ENCODE measurements around the gene ADARB1.

The ADARB1 gene

DNA sequence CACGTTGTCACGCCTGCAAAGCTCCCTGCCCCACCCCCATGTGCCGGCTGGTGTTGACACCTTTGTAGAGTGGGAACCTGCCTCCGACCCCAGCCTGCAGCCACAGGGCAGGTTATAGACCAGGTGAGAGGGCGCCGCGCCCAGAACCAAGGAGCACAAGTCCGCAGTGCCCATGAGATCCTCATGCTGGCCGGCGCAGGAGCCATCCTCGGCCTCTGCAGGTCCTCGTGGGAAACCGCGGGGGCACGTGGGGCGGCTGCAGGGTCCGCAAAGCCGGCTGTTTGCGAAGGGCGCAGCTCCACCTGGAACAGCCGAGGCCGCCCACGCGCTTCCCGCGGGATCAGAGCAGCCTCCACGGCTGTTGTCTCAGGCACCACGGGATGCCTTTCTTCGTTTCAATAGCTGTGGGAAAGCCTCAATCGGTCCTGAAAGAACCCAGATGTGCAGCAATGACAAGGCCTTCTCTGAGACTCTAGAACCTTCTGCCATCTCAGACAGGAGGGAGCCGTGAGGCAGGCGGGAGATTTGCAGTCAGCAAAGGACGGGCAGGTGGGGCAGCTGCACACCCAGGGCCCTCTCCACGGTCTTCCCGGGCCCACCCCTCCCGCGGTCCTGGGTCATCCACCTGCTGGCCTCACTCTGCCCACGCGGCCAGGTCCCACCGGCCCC is 183.4 kb downstream of the ADARB1 start:
- no peak for DNase-seq

DNA sequence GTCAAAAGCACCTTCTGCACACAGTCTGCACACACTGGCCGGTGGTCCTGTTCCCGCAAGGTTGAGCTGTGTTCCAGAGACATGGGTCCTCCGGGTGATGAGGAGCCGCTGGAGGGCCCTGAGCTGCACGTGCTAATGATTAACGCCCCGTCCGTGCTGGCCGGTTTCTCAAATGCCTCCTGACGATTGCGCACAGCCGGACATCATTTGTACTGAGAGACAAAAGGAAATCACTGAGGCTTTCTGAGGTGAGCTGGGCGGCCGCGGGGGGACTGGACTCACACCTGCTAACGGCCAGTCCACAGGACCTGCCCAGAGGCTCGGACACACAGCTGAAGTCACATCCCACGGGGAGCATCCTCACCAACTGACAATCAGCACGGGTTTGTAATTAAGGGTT is 184.1 kb downstream of the ADARB1 start:
- no peak for DNase-seq

DNA sequence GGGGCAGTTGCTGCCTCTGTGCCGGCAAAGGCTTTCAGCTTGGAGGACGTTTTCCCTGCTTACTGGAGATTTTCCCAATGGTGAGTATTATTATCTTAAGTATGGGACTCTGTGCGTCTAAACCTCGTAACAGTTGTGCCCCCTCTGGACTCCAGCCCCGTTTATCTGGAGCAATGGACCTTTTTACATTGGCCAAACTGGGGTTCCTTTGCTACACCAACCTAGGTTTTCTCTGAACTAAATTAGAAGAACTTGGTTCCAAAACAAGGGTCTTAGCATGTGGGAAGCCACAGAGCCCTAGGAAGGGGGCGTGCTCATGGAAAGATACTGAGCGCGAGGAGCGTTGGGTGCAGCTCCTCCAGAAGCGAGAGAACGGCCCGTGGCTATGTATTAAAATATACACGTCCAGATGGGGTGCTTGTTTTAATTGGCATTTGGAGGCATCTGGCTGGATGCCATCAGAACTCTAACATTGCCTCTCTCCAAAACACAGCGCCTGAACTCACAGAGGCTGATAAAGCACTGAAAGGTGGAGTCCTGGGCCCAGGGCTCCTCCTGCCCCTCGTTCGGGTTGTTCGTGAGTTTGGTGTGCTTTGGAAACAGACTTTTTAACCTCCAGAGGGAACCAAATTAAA is 184.9 kb downstream of the ADARB1 start:
- DNase-seq = no peak

DNA sequence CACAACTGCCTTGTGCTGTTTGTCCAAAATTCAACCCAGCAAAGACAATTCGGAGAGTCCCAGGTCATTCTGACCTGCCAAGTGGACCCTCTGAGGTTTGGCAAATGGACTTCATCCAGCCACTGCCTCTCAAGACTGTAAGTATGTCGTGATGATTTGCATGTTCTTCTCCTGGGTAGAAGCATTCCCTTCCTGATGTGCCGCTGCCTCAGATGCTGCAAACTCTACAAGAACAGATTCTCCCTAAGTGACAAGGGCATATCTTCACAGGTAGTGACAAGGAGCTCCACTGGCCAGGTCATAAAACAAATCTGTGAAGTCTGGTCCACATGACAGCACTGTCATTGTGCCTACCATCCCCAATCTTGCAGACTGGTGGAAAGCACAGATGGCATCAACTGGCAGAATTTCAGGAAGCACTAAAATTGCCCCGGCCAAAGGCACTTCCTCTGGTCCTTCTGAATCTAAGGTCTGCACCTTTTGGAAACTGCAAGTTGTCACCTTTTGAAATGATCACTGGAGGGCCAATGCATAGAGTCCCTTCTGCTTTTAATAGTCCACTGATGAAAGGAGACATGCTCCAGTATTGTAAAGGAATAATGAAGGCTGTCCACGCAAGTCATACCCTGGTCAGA is 185.9 kb downstream of the ADARB1 start:
- no peak for DNase-seq

DNA sequence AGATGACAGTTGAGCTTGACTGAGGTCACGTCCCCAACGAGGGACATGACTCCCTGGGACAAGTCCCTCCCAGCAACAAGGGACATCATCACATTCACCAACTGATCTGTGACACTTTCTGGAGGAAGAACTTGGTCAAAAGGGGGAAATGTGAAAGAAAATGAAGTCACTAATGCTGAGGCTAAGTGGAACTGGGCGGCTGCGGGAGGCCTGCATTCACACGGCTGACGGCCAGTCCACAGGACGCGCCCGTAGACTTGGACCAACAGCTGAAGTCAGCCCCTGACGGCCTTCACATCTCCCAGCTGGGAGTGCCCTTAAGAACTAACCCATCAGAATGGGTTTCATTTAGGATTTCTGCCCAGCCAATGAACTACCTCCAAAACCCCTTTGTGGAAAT is 186.7 kb downstream of the ADARB1 start:
- DNase-seq = no peak

DNA sequence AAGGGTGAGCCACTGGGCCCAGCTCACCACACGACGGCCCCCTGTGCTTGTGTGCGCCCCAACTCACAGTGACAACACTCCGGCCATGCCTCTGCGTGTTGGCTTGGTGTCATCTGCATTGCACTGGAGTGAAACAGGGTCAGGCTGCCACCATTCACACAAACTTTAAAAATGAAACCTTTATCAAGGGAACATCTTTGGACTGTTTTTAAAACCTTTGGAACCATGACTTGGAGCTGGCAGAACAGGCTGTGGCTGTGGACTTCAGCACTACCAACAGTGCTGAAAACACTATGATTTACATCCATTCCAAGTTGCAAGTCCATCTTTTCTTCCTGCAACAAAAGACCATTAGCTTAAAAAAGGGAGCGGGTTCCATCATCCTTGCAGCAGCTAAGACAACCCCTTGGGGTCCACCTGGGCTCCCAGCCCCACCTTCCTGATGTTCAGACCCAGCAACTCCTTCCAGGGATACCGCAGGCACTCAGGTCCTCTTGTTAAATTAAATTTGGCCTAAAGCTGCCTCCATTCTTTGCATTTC is 187.7 kb downstream of the ADARB1 start:
- no peak for DNase-seq

DNA sequence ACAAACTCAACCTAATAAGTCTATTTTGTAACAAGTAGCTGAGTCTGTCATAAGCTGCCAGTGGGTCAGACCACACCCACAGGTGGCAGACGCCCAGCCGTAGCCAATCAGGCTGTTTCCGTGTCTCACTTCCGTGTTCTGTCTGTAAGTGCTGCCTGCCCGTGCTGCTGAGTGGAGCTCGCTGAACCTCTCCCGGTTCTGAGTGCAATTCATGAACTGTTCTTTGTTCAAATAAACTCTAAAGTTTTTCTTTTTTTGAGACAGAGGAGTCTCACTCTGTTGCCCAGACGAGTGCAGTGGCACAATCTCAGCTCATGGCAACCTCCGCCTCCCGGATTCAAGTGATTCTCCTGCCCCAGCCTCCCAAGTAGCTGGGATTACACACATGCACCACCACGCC is 188.2 kb downstream of the ADARB1 start:
- no peak for DNase-seq

DNA sequence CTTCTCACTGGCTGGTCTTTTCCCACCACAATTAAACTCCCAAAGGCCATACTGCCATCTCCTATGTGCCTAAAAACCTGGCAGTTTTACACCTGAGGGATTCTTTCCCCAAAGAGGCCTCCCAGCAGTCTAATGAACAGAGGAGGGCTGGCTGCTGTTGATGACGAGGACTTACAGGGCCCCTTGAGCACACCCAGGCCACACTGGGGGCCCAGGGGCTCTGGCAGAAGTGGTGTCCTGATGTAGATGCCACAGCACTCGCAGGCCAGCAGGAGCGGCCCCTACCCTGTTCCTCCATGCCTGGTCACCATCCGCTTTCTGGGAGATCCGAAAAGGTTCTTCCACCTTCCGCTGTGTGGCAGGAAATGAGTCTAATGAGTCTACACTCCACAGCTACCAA is 189.2 kb downstream of the ADARB1 start:
- no peak for DNase-seq

DNA sequence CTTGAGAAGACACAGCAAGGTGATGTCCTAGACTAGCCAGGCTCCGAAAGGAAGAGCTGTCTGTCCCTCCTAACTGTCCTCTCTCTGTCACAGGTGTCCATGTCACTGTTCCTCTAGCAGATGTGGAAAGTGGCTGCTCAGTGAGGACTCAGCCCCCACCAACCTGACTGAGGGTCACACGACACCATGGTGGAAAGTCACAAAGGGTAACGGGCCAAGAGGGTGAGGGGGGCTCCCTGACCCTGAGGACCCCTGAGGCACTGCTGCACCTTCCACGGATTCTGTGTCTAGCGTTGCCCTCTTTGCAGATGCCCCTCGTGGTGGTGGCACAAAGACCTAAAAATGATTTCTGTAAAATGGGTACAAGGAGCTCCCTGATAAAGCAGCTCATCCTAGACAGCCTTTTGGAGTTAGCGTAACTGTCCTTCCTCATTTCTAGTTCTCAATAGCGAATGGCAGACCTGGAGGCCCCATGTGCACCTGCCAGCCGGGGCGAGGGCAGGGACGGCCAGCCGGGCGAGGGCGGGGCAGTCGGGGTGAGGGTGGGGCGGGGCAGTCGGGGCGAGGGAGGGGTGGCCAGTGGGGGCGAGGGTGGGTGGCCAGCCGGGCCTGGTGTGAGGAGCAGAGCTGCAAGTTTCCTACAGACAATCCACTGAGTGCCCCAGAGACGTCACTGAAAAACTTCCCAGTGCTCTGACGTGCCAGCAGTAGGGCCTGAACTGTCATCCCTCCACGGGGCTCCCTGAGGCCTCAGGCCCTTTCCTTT is 189.9 kb downstream of the ADARB1 start:
- DNase-seq = no peak

DNA sequence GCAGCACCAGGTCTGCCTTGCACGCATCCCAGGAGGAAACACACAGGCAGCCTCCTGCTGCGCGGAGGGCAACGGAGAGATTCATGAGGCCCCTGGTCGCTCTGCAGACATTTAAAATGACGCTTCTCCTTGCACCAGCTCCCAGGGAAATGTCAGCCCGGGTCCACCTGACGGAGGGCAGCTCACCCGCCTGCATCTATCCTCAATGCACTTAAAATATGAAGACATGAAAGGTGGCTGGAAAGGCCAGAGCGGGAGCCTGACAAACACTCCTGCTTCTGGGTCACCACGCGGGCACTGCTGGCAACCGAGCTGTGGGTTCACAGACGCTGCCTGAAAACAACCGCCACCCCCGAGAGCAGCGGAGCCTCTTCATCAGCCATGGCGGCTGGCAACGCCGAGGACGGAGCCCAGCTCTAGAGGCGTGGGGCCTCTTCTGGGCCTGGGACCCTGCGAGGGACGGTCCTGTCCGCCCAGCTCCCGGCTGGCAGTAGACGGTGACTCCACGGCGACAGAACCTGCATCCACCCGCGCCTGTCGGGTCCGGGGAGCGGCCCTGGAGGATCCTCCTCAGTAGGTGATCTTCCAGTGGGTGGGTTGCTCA is 190.6 kb downstream of the ADARB1 start:
- DNase-seq = no peak

DNA sequence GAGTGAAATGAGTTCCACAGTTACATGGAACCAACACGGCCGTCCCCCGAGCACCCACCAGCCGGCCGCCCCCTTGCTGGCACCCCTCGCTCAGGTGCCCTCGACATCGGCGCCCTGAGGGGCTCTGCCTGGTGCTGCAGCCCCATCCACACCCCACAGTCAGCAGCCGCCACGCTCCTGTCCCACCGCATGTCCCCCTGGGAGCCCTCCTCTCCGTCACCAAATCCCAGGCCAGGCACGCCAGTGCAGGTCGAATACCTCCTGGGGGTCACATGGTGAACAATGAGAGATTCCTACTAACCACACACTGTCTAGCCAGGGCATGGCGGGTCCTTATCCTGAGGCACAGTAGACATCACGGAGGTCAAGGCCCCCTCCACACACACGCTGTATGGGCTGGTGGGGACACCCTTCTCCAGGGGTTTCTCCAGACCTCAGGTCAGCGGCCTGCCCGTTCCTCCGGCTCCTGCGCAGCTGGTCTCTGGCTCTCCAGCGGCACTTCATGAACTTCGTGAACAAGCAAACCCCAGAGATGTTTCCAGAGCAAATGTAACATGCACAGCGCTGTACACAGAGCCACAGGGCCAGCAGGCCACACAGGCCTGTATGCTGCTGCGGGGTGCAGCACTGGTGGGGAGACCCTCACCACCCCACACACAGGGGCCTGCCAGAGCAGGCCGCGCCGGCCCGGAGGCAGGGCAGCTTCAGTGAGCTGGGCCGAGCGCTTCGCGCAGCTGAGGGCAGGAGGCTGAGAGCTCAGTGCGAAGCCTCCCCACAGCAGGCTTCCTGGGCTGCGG is 191.5 kb downstream of the ADARB1 start:
- DNase-seq = no peak

DNA sequence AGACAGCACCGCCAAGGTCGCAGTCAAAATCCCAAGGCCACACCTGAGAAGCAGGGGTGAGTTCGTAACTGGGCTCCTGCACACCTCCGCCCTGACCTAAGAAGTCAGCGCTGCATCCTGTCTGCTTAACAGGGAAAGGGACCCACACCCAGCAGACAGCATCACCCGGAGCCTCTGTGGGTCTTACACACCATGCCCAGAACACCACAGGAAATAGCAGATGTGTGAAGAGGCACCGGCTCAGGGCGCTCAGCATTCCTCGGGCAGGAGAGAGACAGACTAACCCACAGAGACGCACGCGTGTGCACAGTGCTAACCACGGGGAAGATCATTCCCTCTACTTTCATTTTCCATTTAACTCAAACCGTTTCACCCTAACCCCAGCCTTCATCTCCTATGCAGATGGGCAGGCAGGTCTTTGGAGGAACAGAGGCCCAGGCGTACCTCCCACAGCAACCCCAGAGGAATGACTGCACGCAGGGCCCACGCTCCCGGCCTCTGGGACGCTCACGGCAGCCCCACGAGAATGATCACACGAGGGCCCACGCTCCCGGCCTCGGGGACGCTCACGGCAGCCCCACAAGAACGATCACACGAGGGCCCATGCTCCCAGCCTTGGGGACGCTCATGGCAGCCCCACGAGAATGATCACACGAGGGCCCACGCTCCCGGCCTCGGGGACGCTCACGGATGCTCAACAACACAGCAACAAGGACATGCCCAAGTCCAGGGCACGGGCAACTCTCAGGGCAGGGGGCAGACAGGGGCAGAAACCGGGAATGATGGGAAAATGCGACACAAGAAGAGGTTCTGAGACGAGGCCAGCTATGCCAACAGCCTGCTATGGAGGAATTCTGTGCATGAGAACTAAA is 192.4 kb downstream of the ADARB1 start:
- DNase-seq = no peak

DNA sequence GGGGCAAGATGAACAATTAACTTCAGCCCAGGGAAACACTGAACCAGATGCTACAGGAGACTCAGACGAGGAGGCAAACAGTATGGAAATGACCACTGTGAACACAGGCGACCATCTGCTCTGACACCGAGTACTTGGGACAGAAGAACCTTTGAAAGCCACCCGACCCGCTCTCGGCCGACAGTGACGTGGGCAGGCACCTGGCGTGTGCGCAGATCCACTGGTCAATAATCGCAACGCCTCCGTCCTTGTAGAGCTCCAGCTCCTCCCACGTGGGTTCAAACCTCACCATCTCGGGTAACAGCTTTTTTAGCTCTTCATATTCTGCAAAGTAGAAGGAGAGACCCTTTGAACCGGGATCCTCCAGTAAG is 193.0 kb downstream of the ADARB1 start:
- no peak for DNase-seq

DNA sequence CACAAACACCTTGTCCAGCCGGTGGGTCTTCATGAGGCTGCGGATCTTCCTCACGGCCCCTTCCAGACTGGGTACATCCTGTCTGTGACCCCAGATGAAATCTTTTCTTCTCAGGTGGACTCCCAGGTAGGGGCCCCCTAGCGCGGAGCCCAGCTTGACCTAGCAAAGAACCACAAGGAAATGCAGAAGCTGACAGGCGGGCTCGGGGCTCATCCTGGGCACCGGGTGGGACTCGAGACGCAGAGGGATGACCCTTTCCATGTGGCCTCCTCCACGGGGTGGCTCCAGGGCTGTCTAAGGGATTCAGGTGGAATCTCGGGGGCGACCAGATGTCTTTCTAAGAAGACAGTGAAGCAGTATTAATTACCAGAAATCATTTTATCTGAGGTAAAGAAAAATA is 195.5 kb downstream of the ADARB1 start:
- DNase-seq = no peak

DNA sequence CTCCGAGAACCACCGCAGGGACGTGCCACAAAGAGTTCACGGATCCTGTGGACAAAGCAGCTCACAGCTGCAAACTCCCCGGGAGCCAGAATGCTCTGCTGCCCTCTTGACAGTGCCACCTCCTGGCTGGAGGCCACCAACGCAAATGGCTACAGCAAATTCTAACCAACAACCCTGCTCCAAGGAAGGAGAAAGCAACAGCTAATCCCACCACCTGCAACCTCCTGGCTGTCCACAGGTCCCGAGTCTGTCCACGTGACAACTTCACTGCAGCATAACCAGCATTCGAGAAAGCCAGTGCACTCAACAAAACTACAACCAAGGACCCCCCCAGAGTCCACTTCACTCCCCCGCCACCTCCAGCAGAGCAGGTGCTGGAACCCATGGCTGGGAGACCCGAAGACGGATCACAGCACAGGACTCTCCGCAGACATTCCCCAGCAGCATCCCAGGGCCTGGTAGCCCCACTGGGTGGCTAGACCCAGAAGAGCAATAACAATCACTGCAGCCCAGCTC is 196.0 kb downstream of the ADARB1 start:
- DNase-seq = no peak

Data from amniotic stem cell (primary cell).